Dedifferentiated amniotic fluid mesenchymal stem cell (primary cell): Measurements from ENCODE around the gene AK5.

Experiments used
- DNase-seq: peaks from one replicate; pipeline ENCODE4 v3.0.0-alpha.2; 2016; ENCODE audit errors: extremely low spot score

AK5 gene

GRCh38 chr1:77541162-77541545, 259.3 kb downstream of the AK5 start:
- DNase-seq: no peak

DNA sequence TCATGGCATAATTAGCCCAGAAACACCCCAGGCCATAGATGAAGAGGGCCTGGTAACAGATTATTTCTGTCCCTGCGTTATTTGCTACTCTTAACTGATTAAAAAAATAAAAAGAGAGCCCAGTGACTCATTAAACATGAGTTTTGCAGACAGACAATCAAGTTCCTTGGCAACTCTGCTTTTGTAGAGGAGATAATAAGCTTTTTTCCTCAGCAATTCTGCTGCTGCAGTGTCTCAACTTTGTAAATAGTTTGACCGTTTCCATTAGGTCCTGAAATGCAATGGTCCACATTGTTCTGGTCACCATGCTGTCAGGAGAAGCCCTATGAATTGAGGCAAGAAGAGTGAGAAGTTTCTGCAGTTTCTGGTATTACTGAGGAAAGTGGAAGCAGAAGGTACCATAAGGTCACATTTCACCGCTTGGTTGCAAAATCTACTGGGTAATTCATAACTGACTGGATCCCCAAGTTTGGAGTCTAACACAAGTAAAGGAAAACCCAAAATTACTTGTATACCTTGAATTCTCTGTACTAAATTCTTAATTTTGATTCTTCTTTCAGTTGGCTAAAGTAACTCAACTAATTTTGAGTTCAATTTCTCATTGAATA, 261.1 kb downstream of the AK5 start:
- DNase-seq: no peak

DNA sequence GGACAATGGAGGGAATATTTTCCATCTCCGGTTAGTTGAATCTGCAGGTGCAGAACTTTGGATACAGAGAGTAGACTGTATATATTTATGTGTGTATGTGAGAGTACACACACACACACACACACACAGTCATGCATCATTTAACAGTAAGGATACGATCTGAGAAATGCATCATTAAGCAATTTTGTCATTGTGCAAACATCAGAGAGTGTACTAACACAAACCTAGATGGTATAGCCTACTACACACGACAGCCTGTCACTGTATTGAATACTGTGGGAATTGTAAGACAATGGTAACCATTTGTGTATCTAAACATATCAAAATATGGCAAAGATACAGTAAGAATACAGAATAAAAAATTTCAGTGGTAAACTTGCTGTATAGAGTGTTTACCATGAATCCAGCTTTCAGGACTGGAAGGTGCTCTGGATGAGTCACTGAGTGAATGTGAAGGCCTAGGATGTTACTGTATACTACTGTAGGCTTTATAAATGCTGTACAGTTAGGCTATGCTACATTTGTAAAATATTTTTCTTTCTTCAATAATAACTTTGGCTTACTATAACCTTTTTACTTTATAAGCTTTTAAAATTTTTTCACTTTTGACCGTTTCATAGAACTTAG, 262.1 kb downstream of the AK5 start:
- DNase-seq: no peak

- DNase-seq: no peak
Measured at GRCh38 chr1:77544845-77545244, 263.0 kb downstream of the AK5 start.

DNA sequence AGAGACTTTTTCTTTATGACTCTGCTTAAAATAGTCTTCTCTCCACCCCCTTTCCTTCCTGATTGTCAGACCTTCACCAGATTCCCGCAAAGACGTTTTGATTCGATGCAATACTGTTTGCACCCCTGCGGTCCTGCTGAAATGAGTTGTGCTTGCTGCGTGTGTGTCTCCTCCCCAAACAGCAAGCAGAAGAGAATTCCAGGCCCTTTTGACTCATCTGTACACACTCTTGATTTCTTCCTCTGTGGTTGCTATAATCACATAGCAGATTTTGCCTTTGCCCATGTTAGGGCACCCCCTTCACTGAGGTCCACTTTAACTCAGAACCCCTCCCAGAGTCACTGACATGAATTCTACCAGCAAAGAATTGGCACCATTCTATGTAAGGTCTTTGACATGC, 264.2 kb downstream of the AK5 start:
- no peak for DNase-seq

- DNase-seq: no peak
Measured at GRCh38 chr1:77546890-77547289, 265.1 kb downstream of the AK5 start.

DNA sequence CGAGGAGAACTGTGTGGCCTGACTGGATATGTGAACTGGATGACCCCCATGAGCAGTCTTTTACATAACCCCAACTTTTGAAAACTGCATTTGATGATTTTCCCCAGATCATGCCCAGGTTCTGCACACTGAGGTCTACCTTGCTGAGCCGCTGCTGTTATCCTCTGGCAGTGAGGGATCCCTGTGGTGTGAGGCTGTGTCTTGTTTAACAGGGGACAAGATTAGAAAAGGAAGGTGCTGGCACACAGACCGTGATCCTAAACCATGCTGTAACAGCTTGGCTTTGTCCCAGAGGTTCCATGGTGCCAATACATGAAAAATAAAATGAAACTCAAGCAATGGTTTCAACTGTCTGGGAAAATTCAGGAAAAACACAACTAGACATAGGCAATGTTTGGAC, 266.5 kb downstream of the AK5 start:
- no peak for DNase-seq

DNA sequence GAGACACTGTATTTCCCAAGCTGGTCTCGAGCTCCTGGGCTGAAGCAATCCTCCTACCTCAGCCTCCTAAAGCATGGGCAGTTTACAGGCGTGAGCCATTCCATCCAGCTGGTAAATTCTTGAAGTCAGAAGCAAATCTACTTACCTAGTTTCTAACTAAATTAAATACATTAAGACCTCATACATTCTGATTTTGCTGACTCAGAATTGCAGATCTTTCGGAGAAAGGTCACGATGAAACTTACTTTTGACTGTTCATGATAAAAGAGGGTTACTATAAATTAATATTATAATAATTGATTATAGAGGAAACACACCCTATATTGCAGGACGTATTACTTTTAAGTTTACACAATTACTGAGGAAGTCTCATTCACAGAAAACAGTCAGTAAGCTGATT, 268.3 kb downstream of the AK5 start:
- no peak for DNase-seq

- no peak for DNase-seq
Measured at GRCh38 chr1:77552626-77553025, 270.8 kb downstream of the AK5 start.

GRCh38 chr1:77553568-77554291, 271.9 kb downstream of the AK5 start:
- no peak for DNase-seq

- DNase-seq: no peak
Measured at GRCh38 chr1:77556045-77556444, 274.2 kb downstream of the AK5 start.

GRCh38 chr1:77557053-77557452, 275.2 kb downstream of the AK5 start:
- DNase-seq: no peak

DNA sequence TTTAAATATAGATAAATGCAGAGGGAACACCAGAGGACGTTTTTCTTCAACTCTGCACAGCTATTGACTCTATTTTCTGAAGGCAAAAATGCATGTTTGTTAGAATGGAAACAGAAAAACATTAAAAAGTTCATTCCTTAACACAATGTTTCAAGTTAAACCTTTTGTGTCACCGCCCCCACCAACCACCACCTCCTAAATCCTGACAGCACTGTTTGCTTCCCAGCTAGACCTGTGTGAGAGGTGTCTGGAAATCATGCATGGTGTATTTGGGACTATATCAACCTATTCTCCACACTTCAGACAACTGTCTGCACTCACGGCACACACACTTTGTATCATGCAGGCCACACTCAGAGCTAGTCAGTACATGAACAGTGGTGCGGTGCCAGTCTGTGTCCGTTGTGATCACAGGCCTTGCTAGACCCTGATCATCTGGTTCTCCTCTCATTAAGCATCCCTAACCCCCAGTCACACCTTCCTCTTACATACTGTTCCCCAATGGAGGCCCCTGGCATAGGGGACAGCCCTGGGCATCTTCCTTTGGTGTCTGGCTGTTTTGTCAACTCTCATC, 276.9 kb downstream of the AK5 start:
- DNase-seq: no peak

DNA sequence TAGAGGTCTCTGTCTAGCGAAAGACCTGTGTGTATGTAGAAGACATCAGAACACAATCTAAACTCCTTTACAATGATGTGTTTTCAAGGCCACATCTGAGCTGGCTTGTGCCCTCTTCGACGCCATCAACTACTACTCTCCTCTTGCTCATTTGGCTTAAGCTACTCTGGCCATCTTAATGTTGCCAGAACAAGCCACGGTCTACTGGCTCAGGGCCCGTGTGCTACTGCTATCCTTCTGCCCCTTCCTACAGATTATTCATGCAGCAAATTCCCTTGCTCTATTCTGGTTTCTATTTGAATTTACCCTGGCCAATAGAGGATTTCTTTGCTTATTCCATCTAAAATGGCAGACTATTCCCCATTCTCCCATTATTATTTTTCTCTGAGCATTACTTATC, 278.9 kb downstream of the AK5 start:
- no peak for DNase-seq

DNA sequence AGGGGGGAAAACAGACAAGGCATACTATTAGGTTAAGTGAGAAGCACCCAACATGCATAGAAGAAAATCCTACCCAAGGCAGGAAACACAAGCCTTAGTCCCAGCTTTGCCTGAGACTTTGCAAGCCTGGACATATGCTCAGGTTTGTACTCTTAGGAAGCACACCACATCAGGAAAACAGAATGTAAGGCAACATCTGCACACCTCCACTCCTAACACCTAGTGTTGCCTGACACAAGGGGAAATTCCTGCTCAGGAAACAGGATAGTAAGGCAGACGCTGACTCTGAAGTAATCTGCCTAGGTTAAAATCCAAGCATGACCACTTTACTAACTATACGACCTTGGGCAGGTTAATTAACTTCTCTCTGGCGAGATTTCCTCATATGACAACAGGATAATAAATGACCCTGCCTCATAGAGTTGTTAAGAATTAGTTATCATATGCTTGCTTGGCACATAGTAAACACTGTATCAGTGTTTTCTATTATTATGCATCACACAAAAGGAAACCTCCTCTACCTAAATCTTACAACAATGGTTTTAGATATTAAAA, 280.9 kb downstream of the AK5 start:
- no peak for DNase-seq

DNA sequence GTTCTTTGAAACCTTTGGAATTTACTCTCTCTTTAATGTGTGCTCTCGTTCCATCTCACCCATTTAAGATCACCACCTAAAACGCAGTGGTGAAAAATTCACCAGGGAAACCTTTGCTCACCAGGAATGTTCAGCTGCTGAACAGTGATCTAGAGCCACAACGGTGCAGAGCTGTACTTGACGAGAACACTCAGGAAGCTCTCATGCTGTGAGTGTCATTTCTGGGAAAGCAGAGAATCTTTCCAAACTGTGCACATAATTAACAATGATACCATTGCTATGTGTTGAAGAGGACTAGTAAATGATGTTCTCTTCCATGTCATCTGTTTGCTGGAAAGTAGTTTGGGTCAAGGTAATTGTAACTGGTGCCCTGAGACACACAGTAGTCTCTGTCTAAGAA, 283.5 kb downstream of the AK5 start:
- DNase-seq: no peak

GRCh38 chr1:77571642-77572041, 289.8 kb downstream of the AK5 start:
- DNase-seq: no peak

DNA sequence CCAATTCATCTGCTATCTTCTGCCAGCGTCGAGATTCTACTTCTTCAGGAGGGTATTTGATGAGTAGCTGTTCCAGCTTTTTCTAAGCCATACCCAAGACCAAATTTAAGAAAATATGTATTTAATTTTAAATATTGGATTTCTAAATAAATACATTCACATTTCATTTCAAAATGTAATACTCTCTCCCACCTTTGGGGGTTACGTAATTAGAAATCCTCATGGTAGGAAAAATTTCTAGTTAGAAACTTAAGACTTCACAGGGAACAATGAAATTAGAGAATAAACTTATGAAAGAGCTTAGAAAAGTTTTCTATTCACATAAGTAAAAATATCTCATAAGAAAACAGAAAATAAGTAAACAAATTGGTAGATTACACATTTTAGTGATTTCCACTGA, 297.7 kb downstream of the AK5 start:
- DNase-seq: no peak

GRCh38 chr1:77582905-77583304, 301.1 kb downstream of the AK5 start:
- DNase-seq: no peak

- DNase-seq: no peak
Measured at GRCh38 chr1:77583483-77583882, 301.7 kb downstream of the AK5 start.

GRCh38 chr1:77584884-77585283, 303.1 kb downstream of the AK5 start:
- no peak for DNase-seq

DNA sequence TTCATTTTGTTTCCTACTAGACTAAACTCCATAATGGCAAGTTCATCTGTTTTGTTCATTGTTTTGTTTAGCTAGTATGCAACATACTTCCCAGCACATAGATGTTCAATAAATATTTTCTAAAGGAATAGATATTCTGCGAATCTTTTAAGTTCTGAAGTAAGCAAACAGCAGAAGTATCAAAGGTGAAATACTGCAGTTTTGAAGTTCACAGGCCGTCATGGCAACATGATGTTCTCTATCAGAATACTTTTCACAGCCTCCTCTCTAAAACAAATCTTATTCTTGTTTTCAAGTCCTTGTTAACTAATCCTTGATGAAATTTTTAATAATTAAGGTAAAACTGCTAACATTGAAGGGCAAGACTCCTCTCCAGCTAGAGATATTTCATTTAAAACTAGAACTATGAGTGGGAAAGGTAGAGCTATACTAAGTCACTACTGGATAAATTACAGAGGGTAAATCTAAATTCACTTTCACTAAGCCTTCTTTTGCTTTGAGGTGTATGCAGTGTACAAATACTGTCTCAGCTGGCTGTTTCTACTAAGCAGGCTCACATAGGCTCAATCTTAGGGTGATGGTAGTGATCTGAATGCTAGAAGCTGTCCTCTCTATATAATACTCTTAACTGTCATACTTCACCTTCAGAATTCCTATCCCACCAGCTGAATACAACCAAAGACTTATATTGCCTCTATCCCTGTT, 303.9 kb downstream of the AK5 start:
- no peak for DNase-seq
